H1 (cell line): Measurements from ENCODE around the gene DHRS2.

ENCODE experiments used
- CREB1 ChIP-seq: IDR thresholded peaks from 2 replicates; pipeline ENCODE4 v1.6.1; 2012; ENCODE audit warnings: inconsistent platforms
- EP300 ChIP-seq, 2 experiments: IDR thresholded peaks; 1 replicate in 1 of 2; 2 replicates in 1 of 2; pipeline ENCODE4 v1.6.1; 2011 to 2012; ENCODE audit warnings: low read depth in 2 of 2, low read length in 2 of 2, mild to moderate bottlenecking in 2 of 2, borderline replicate concordance in 1 of 2, inconsistent platforms in 1 of 2, moderate library complexity in 1 of 2
- EZH2 ChIP-seq: fragments of 200-600 bp; sonication (generic); IDR thresholded peaks from 2 replicates; pipeline ENCODE4 v1.7.1; 2012; ENCODE audit warnings: low read depth, mild to moderate bottlenecking, moderate library complexity, low read length, inconsistent platforms; ENCODE audit not compliant: severe bottlenecking
- KDM1A ChIP-seq: fragments of 200-600, 300-600 bp; sonication (generic); IDR thresholded peaks from 2 replicates; pipeline ENCODE4 v1.7.1; 2016; ENCODE audit warnings: mild to moderate bottlenecking, low read length, borderline replicate concordance
- TF ChIP-seq, protein P1 (sequence below): IDR thresholded peaks from 2 replicates; pipeline ENCODE4 v1.6.1; 2011; ENCODE audit warnings: low read length, improper control_type of control experiment
- TF ChIP-seq, protein P2 (sequence below), 3 experiments: IDR thresholded peaks; 1 replicate in 2 of 3; 2 replicates in 1 of 3; pipeline versions ENCODE4 v1.5.1 to v1.6.1; 2011; ENCODE audit warnings: low read length in 3 of 3, mild to moderate bottlenecking in 3 of 3, inconsistent platforms in 2 of 3, low read depth in 1 of 3, moderate library complexity in 1 of 3; ENCODE audit not compliant: insufficient read depth in 1 of 3; ENCODE audit errors: control extremely low read depth in 1 of 3
- TF ChIP-seq, protein P3 (sequence below): IDR thresholded peaks from 2 replicates; pipeline ENCODE4 v1.6.1; 2012; ENCODE audit warnings: low read length, inconsistent platforms

DNA sequence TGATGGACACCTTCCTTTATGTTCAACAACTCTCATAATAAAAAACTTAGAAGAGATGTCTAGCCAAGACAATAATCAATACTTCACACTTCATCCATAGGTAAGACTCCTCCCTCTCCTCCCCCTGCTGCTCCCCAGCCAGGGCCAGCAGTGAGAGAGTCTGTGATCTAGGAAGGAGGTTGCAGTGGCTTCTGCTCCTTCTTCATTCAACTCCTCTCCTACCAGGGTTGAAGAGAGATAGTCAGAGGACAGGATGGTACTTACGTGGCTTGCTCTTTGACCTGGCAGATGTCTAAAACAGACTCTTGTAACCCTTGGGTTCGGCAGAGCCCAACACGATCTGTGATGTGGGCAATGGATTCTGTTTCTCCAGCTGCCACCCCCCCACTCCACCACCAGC lies 31.0 kb downstream of the DHRS2 start:
- TF ChIP-seq, protein P1, sequence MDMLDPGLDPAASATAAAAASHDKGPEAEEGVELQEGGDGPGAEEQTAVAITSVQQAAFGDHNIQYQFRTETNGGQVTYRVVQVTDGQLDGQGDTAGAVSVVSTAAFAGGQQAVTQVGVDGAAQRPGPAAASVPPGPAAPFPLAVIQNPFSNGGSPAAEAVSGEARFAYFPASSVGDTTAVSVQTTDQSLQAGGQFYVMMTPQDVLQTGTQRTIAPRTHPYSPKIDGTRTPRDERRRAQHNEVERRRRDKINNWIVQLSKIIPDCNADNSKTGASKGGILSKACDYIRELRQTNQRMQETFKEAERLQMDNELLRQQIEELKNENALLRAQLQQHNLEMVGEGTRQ: no peak
- TF ChIP-seq EZH2 (no peak), KDM1A (no peak), CREB1 (no peak), EP300 (IDR thresholded peaks at IDR 0.05; ENCODE audit: borderline replicate concordance in 1 of 2, low read depth in 2 of 2, low read length in 2 of 2) (no peak)
- TF ChIP-seq, protein P2, sequence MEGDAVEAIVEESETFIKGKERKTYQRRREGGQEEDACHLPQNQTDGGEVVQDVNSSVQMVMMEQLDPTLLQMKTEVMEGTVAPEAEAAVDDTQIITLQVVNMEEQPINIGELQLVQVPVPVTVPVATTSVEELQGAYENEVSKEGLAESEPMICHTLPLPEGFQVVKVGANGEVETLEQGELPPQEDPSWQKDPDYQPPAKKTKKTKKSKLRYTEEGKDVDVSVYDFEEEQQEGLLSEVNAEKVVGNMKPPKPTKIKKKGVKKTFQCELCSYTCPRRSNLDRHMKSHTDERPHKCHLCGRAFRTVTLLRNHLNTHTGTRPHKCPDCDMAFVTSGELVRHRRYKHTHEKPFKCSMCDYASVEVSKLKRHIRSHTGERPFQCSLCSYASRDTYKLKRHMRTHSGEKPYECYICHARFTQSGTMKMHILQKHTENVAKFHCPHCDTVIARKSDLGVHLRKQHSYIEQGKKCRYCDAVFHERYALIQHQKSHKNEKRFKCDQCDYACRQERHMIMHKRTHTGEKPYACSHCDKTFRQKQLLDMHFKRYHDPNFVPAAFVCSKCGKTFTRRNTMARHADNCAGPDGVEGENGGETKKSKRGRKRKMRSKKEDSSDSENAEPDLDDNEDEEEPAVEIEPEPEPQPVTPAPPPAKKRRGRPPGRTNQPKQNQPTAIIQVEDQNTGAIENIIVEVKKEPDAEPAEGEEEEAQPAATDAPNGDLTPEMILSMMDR (IDR thresholded peaks at IDR 0.05; ENCODE audit: control extremely low read depth in 1 of 3, insufficient read depth in 1 of 3, low read depth in 1 of 3, low read length in 3 of 3): no peak
- TF ChIP-seq, protein P3, sequence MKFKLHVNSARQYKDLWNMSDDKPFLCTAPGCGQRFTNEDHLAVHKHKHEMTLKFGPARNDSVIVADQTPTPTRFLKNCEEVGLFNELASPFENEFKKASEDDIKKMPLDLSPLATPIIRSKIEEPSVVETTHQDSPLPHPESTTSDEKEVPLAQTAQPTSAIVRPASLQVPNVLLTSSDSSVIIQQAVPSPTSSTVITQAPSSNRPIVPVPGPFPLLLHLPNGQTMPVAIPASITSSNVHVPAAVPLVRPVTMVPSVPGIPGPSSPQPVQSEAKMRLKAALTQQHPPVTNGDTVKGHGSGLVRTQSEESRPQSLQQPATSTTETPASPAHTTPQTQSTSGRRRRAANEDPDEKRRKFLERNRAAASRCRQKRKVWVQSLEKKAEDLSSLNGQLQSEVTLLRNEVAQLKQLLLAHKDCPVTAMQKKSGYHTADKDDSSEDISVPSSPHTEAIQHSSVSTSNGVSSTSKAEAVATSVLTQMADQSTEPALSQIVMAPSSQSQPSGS: no peak
